HepG2 (cell line): ENCODE results near the gene SAPCD1. TPM values are rescaled to one million over a fixed set of nuclear protein-coding genes. Genes with fewer than 3 reads are reported as not detected.
A peak's percentile ranks its signal among the peaks of the same experiment; 100 is the strongest.

Experiments
- ATF1 ChIP-seq: IDR thresholded peaks from 2 replicates; pipeline ENCODE4 v1.6.1; 2016; ENCODE audit warnings: mild to moderate bottlenecking, control low read depth
- CBX1 ChIP-seq: IDR thresholded peaks from one replicate; pipeline ENCODE4 v1.6.1; 2016; ENCODE audit warnings: antibody characterized with exemption, low read depth
- CREB3 ChIP-seq: sonication (generic); formaldehyde crosslinking; IDR thresholded peaks from 2 replicates; pipeline ENCODE4 v1.5.0; 2020; ENCODE audit warnings: missing genetic modification reagents
- FUBP1 ChIP-seq: sonication (generic); formaldehyde crosslinking; IDR thresholded peaks from 2 replicates; pipeline ENCODE4 v1.5.1; 2020; ENCODE audit warnings: missing genetic modification reagents, mild to moderate bottlenecking, borderline replicate concordance
- THAP9 ChIP-seq: sonication (generic); formaldehyde crosslinking; IDR thresholded peaks from 2 replicates; pipeline ENCODE4; 2020; ENCODE audit warnings: missing genetic modification reagents, mild to moderate bottlenecking, borderline replicate concordance
- THRA ChIP-seq: sonication (generic); formaldehyde crosslinking; IDR thresholded peaks from 2 replicates; pipeline ENCODE4 v1.4.0; 2020; ENCODE audit warnings: missing genetic modification reagents, borderline replicate concordance
- TRIM22 ChIP-seq: fragments of 450-650 bp; IDR thresholded peaks from 2 replicates; pipeline ENCODE4 v1.6.1; 2017
- ZFP37 ChIP-seq: sonication (generic); formaldehyde crosslinking; IDR thresholded peaks from 2 replicates; pipeline ENCODE4 v1.4.0; 2020; ENCODE audit warnings: missing genetic modification reagents, borderline replicate concordance
- ZNF225 ChIP-seq: sonication (generic); formaldehyde crosslinking; IDR thresholded peaks from 2 replicates; pipeline ENCODE4 v1.4.0; 2020; ENCODE audit warnings: mild to moderate bottlenecking, missing genetic modification reagents
- ZNF407 ChIP-seq: sonication (generic); formaldehyde crosslinking; IDR thresholded peaks from one replicate; pipeline ENCODE4 v1.5.1; 2020; ENCODE audit warnings: mild to moderate bottlenecking, missing genetic modification reagents; ENCODE audit errors: not compliant biosample characterization
- ZSCAN9 ChIP-seq: IDR thresholded peaks from 2 replicates; pipeline ENCODE4 v1.6.1; 2016; ENCODE audit warnings: borderline replicate concordance
- polyA plus RNA-seq, 8 experiments: library from polyadenylated mRNA; depleted of rRNA in 3 of 8; stranded (reverse) in 7 of 8; unstranded in 1 of 8; fragments of >200 nt; fragmentation: Illumina TruSeq in 4 of 8; extraction: Trizol in 4 of 8; gene quantifications; 2 replicates each; pipeline versions ENCODE4 v1.2.1 to v1.2.3, GENCODE V29; 2011 to 2016; ENCODE audit warnings: low read depth in 4 of 8, missing spikeins in 1 of 8, mixed read lengths in 1 of 8; ENCODE audit not compliant: insufficient read depth in 1 of 8
- total RNA-seq, 5 experiments: library from RNA; depleted of rRNA; stranded (reverse); fragments of >200 nt; fragmentation: Illumina TruSeq; extraction: Trizol; gene quantifications; 2 replicates each; pipeline ENCODE4 v1.2.3, GENCODE V29; 2016; ENCODE audit warnings: low read depth in 1 of 5

The SAPCD1 gene
- total and polyA plus RNA-seq, 2 of the 13 experiments (the other 11 are each of a cell fraction or from before 2014, with no cell fraction given), result 2.5 to 3.9 TPM

- TF ChIP-seq ZNF407 (no peak), FUBP1 (CRISPR knock-in tag) (no peak), ZFP37 (no peak), THAP9 (CRISPR knock-in tag) (no peak; the same call in 1 of the 2 replicates), TRIM22 (no peak), CREB3 (no peak), THRA (no peak), ZNF225 (no peak), CBX1 (peak; percentile 73), ATF1 (CRISPR knock-in tag) (no peak; the same call in 1 of the 2 replicates), ZSCAN9 (CRISPR knock-in tag) (0 out of 2 replicates have a peak, but pooled peaks have one; percentile 21)
Measured at GRCh38 chr6:31776989-31777666, 14.7 kb downstream of the SAPCD1 start, which contains the start of gene VWA7 (continued).
